Gastrocnemius medialis (tissue), 4 donors: ENCODE data around the gene NFKBIL1.

Experiments
- CTCF ChIP-seq, 5 experiments: fragments of 450-650 bp in 3 of 5; fragments of 200-600 bp in 2 of 5; sonication (generic) in 2 of 5; IDR thresholded peaks in 4 of 5; conservative IDR thresholded peaks in 1 of 5; 1 replicate in 4 of 5; 2 replicates in 1 of 5; pipeline ENCODE4 v1.5.1; 2016 to 2019; ENCODE audit warnings: antibody characterized with exemption in 5 of 5, mild to moderate bottlenecking in 3 of 5, moderate library complexity in 3 of 5
- POLR2A ChIP-seq, 2 donors: fragments of 450-650 bp; IDR thresholded peaks; one replicate each; pipeline ENCODE4 v1.6.1; 2017; ENCODE audit warnings: antibody characterized with exemption in 2 of 2, mild to moderate bottlenecking in 2 of 2, moderate library complexity in 2 of 2

GRCh38 chr6:31529329-31530150, 17.9 kb upstream of the NFKBIL1 start:
- TF ChIP-seq CTCF (IDR thresholded peaks at IDR 0.05 in 4 of 5, conservative IDR thresholded peaks at IDR 0.05 in 1 of 5) (no peak), POLR2A (IDR thresholded peaks at IDR 0.05) (no peak)
